ENCODE results near the gene FKBP6.

- TF ChIP-seq CTCF (conservative IDR thresholded peaks at IDR 0.05 in 1 of 2, IDR thresholded peaks at IDR 0.05 in 1 of 2; ENCODE audit: extremely low read depth in 1 of 2, insufficient read depth in 1 of 2, low read depth in 1 of 2, low read length in 2 of 2): no peak
- TF ChIP-seq EZH2 (IDR thresholded peaks at IDR 0.05; ENCODE audit: borderline replicate concordance, low read length): no peak
Measured at GRCh38 chr7:73369009-73369408, 41.0 kb downstream of the FKBP6 start.

Data from mammary epithelial cell (primary cell).